HEK293 (cell line): ENCODE measurements around the gene CLPTM1.

Experiments
- CTCF ChIP-seq: fragments of 450-650 bp; formaldehyde crosslinking; IDR thresholded peaks from 2 replicates; pipeline ENCODE4 v1.5.1; 2016; ENCODE audit warnings: missing biosample characterization, missing genetic modification characterization
- KLF1 ChIP-seq: fragments of 450-650 bp; formaldehyde crosslinking; IDR thresholded peaks from 2 replicates; pipeline ENCODE4 v1.5.1; 2016; ENCODE audit warnings: missing biosample characterization, missing genetic modification characterization
- REST ChIP-seq: fragments of 450-650 bp; formaldehyde crosslinking; IDR thresholded peaks from 2 replicates; pipeline ENCODE4 v1.5.1; 2016; ENCODE audit warnings: missing biosample characterization, missing genetic modification characterization
- WT1 ChIP-seq: fragments of 450-650 bp; formaldehyde crosslinking; IDR thresholded peaks from 2 replicates; pipeline ENCODE4 v1.5.1; 2016; ENCODE audit warnings: missing biosample characterization, missing genetic modification characterization
- ZIC2 ChIP-seq: fragments of 450-650 bp; formaldehyde crosslinking; IDR thresholded peaks from 2 replicates; pipeline ENCODE4 v1.5.1; 2016; ENCODE audit warnings: missing biosample characterization, missing genetic modification characterization
- ZNF112 ChIP-seq: fragments of 450-650 bp; formaldehyde crosslinking; IDR thresholded peaks from 2 replicates; pipeline ENCODE4 v1.5.0; 2017; ENCODE audit warnings: missing biosample characterization, missing genetic modification characterization
- ZNF548 ChIP-seq: fragments of 450-650 bp; formaldehyde crosslinking; IDR thresholded peaks from 2 replicates; pipeline ENCODE4 v1.5.1; 2016; ENCODE audit warnings: missing biosample characterization, missing genetic modification characterization

- TF ChIP-seq REST (tag by site-specific recombination) (no peak), ZIC2 (tag by site-specific recombination) (no peak), CTCF (tag by site-specific recombination) (no peak; the same call in 1 of the 2 replicates), KLF1 (tag by site-specific recombination) (no peak), WT1 (no peak), ZNF548 (tag by site-specific recombination) (no peak), ZNF112 (tag by site-specific recombination) (no peak)
Measured at GRCh38 chr19:44955505-44956439, 592 bp downstream of the CLPTM1 start.
